ENCODE results near the gene COQ7.

Gene COQ7

DNA sequence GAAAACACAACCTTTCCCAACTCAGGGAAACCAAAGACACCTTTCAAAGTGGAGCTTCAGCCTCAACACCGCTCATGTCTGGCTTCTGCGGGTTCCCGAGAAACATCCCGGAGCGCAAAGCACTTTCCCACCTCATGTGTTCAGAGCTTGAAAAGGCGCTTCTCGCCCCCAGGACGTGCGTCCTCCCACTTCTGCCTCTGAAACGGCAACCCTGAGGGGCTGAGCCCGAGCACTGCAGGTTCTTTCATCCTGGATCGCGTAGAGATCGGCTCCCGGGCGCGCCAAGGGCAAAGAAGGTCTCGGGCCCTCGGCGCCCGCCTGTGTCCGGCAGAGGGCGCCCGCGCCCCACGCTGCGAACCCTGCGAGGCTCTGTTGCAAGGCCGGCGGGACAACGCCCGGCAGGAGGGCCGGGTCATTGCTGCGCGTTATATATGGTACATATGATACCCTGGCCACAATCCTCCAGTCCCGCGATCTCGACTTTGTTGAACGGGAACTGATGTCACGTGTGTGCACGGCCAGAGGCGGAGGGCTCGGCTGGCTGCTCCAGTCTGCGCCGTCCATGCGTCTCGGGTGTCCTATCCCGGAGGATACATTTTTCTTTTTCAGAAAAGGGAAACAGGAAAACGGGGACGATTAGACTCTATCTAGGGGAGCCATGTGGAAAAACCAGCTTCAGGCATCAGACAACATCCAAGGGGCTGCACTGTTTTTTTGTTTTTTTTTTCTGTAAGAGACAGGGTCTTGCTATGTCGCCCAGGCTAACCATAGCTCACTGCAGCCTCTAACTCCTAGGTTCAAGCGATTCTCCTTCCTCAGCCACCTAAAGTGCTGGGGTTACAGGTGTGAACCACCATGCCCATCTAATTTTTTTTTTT, 19.1 kb downstream of the COQ7 start:
- peak; percentile 71 for DNase-seq

DNA sequence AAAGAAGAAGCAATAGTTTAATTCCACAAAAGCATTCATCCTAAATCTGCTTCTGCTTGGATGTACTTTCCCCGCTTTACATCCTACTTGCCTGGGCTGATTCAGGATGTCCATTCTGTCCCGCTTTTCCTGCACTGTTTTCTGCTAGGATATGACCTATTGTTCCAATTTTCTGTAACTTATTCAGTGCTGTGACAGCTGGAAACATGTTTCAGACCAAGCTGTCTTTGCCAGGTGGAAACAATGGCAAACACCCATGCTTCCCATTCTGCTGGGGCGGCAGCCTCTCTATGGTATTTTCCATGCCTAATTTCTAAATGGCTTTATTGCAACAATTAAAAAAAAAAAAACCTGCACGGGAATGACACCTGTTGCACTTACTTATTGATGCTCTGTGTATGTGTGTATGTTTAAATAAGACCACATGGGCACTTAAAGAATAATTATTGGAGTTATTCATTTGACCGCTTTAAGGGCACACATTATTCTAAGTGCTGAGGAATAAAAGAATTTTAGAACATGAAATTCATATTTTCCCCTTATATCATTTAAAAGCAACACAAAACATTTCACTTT, 21.0 kb downstream of the COQ7 start:
- DNase-seq = no peak

DNA sequence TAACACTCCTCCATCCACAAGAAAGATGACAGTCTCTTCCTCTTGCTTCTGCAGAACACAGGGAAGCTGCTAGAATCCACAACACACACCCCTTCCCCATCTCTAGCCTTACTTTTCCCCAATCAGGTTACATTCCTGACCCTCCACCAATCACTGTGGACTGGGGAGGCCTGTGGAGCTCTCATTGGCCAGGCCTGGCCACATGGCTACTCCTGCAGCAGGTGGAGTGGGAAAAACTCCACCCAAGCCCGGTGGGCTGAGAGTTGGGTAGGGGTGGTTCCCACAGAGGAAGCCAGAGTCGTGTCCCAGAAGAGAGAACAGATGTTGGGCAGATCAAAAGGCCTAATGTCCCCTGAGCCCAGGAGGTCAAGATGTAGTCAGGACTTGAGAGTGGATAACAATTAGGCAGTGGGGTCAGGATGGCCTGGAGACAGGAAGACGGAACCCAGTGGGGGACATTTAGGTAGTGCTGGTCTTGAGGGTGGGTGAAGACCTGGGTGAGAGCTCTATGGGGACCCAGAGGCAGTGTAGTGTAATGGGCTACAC, 22.1 kb downstream of the COQ7 start:
- DNase-seq = no peak

- no peak for DNase-seq
Observed at GRCh38 chr16:19090916-19091315, 23.5 kb downstream of the COQ7 start.

GRCh38 chr16:19092653-19093410, 25.4 kb downstream of the COQ7 start:
- no peak for DNase-seq

GRCh38 chr16:19093631-19094541, 26.5 kb downstream of the COQ7 start:
- DNase-seq = no peak

GRCh38 chr16:19094542-19095365, 27.3 kb downstream of the COQ7 start:
- peak; percentile 6 for DNase-seq

GRCh38 chr16:19095654-19096053, 28.2 kb downstream of the COQ7 start:
- DNase-seq = no peak

- DNase-seq = no peak
Observed at GRCh38 chr16:19098173-19098572, 30.8 kb downstream of the COQ7 start.

- no peak for DNase-seq
Observed at GRCh38 chr16:19102187-19102872, 34.9 kb downstream of the COQ7 start.

- DNase-seq = no peak
Observed at GRCh38 chr16:19104607-19105006, 37.2 kb downstream of the COQ7 start.

DNA sequence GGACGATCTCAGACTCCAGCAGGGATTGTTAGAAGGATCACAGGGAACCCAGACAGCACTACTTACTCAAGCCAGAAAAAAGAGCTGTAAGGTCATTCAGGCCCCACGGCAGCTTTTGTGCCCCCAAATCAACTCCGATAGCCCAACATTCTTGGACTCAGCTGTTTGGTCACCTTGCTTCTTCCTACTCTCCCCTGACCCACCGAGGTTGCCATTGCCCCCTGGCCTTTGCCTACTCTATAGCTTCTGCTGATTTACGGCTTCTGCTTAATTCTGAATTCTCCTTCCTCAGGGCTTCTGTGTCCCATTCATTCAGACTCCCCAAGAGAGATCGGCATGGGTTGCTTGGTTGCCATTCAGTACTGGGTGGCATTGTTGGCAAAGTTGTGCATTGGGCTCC, 37.7 kb downstream of the COQ7 start:
- DNase-seq = no peak

- no peak for DNase-seq
Observed at GRCh38 chr16:19105891-19106624, 38.6 kb downstream of the COQ7 start.

GRCh38 chr16:19106625-19107020, 39.2 kb downstream of the COQ7 start:
- no peak for DNase-seq

DNA sequence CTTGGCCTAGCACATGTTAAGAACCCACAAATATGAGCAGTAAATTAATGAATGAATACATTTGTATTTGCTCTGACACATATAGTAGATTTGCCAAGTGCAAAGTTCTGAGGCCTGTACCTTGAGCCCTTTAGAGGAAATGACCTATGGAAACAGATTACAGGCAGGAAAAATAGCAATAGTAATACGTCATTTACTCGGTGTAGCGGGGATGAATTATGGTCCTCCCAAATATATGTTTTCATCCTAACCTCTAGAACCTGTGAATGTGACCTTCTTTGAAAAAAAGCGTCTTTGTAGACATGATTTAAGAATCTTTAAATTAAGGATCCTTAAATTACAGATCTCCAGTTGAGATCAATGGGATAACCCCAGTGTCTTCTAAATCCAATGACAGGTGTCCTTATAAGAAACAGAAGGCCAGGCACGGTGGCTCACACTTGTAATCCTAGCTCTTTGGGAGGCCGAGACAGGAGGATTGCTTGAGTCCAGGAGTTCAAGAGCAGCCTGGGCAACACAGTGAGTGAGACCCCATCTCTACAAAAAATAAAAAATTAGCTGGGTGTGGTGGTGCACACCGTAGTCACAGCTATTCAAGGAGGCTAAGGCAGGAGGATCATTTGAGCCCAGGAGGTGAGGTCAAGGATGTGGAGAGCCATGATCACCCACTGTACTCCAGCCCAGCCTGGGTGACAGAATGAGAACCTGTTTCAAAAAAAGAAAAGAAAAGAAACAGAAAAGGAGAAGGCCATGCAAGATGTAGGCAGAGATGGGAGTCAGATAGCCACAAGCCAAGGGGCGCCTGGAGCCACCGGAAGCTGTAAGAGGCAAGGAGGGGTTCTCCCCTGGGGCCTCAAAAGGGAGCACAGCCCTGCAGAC, 41.2 kb downstream of the COQ7 start:
- DNase-seq = no peak

- DNase-seq = no peak
Observed at GRCh38 chr16:19109288-19109664, 41.9 kb downstream of the COQ7 start.

DNA sequence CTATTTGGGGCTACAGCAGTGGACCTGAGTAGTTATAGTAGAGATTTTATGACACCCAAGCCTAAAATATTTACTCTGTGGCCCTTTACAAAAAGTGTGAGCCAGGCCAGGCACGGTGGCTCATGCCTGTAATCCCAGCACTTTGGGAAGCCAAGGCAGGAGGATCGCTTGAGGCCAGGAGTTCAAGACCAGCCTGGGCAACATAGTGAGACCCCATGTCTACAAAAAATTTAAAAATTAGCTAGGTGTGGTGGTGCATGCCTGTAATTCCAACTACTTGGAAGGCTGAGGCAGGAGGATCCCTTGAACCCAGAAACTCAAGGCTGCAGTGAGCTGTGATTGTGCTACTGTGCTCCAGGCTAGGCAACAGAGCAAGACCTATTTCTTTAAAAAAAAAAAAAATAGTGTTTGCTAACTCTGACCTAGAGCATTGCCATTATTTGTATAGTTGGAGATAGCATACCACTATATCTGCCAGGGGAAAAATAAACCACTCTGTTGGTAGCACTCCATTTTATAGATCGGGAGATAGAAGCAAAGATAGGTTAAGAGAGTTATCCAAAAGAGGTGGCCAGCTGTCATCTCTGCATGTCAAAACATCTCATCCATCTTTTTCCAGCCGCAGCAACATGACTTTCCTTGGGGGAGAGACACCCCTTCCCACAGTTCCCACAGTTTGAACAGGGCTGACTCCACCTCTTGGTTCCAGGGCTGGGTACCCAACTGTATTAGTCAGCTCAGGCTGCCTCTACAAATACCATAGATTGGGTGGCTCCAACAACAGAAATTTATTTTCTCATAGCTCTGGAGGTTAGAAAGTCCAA, 43.3 kb downstream of the COQ7 start:
- no peak for DNase-seq

DNA sequence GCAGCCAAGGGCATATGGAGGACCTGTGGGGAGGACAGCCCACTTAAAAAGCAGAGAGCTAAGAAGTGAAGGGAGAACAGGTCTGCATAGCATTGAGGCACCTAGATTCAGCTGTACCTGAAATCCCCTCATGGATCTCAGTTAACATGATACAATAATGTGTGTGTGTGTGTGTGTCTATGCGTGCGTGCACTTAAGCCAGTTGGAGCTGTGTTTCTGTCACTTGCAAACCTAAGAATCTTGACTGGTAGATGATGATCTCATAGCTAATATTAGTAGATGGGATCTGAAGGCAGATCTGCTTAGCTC, 44.6 kb downstream of the COQ7 start:
- no peak for DNase-seq

Measured in NCI-H2171 treated with DMSO at 0.1 percent for 48 hours (cell line).